ENCODE measurements around the gene EPB41L4B.

Gene EPB41L4B

GRCh38 chr9:109198736-109199382 lies 122.0 kb downstream of the EPB41L4B start:
- DNase-seq (ENCODE audit: low read depth) = no peak

GRCh38 chr9:109193974-109194556 lies 126.8 kb downstream of the EPB41L4B start:
- DNase-seq (ENCODE audit: low read depth) = no peak

GRCh38 chr9:109192732-109193361 lies 128.0 kb downstream of the EPB41L4B start:
- DNase-seq (ENCODE audit: low read depth) = no peak

GRCh38 chr9:109191746-109192145 lies 129.1 kb downstream of the EPB41L4B start:
- DNase-seq (ENCODE audit: low read depth) = no peak

- no peak for DNase-seq (ENCODE audit: low read depth)
These were observed 130.7 kb downstream of the EPB41L4B start for GRCh38 chr9:109190151-109190550.

- DNase-seq (ENCODE audit: low read depth) = no peak
These were observed 133.9 kb downstream of the EPB41L4B start for GRCh38 chr9:109186857-109187520.

GRCh38 chr9:109182940-109183798 lies 137.7 kb downstream of the EPB41L4B start:
- DNase-seq (ENCODE audit: low read depth) = no peak

GRCh38 chr9:109182550-109182939 lies 138.3 kb downstream of the EPB41L4B start:
- DNase-seq (ENCODE audit: low read depth) = no peak

GRCh38 chr9:109181284-109181683 lies 139.6 kb downstream of the EPB41L4B start:
- no peak for DNase-seq (ENCODE audit: low read depth)

- no peak for DNase-seq (ENCODE audit: low read depth)
These were observed 140.9 kb downstream of the EPB41L4B start for GRCh38 chr9:109179801-109180523.

- no peak for DNase-seq (ENCODE audit: low read depth)
These were observed 143.9 kb downstream of the EPB41L4B start for GRCh38 chr9:109176963-109177362.

GRCh38 chr9:109176386-109176785 lies 144.5 kb downstream of the EPB41L4B start:
- DNase-seq (ENCODE audit: low read depth) = no peak

- no peak for DNase-seq (ENCODE audit: low read depth)
These were observed 147.9 kb downstream of the EPB41L4B start for GRCh38 chr9:109172935-109173334.

GRCh38 chr9:109171926-109172325 lies 148.9 kb downstream of the EPB41L4B start:
- no peak for DNase-seq (ENCODE audit: low read depth)

GRCh38 chr9:109168170-109168569 lies 152.7 kb downstream of the EPB41L4B start:
- no peak for DNase-seq (ENCODE audit: low read depth)

- DNase-seq (ENCODE audit: low read depth) = no peak
These were observed 153.1 kb downstream of the EPB41L4B start for GRCh38 chr9:109167716-109168115.

- DNase-seq (ENCODE audit: low read depth) = no peak
These were observed 153.9 kb downstream of the EPB41L4B start, which contains the start of gene FRRS1L for GRCh38 chr9:109166771-109167601. Gene FRRS1L, minus strand, starts transcription at chr9:109167249. Its CDS starts 111 bp downstream, at chr9:109167138.

- DNase-seq (ENCODE audit: low read depth) = no peak
These were observed 154.6 kb downstream of the EPB41L4B start for GRCh38 chr9:109166171-109166770.

GRCh38 chr9:109164042-109164441 lies 156.8 kb downstream of the EPB41L4B start:
- no peak for DNase-seq (ENCODE audit: low read depth)

- DNase-seq (ENCODE audit: low read depth) = no peak
These were observed 157.7 kb downstream of the EPB41L4B start for GRCh38 chr9:109163194-109163593.
